GM12875 (cell line): ENCODE data around the gene DEXI.
A peak's percentile ranks its signal among the peaks of the same experiment; 100 is the strongest.

Experiments
- H3K4me3 ChIP-seq: one replicate; pipeline ENCODE4 v1.5.1; 2011; ENCODE audit warnings: low read depth, low read length, control low read depth
- CTCF ChIP-seq: IDR thresholded peaks from 2 replicates; pipeline ENCODE4 v1.5.1; 2011; ENCODE audit warnings: low read depth, mild to moderate bottlenecking, control low read depth, inconsistent platforms, low read length, moderate library complexity, borderline replicate concordance; ENCODE audit not compliant: insufficient read depth

Gene DEXI

GRCh38 chr16:10961231-10961630 lies 19.0 kb upstream of the DEXI start:
- TF ChIP-seq CTCF = no peak
- H3K4me3 ChIP-seq = no peak overlapping the region

DNA sequence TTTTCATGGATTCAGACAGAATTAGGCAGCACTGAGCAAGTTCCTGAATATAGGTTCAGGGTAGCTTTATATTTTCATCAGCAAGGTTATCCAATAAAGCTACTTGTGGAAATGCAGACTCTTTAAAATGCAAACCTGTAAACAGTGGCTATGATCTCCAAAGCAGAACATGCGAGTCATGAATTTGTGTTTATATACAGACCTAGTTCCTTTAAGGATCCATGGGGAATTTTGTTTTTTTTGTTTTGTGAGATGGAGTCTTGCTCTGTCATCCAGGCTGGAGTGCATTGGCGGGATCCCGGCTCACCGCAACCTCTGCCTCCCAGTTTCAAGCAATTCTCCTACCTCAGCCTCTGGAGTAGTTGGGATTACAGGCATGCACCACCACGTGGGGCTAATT lies 16.9 kb upstream of the DEXI start:
- no peak overlapping the region for H3K4me3 ChIP-seq
- TF ChIP-seq CTCF = no peak

GRCh38 chr16:10957771-10958482 lies 15.7 kb upstream of the DEXI start:
- no peak overlapping the region for H3K4me3 ChIP-seq
- TF ChIP-seq CTCF = no peak

DNA sequence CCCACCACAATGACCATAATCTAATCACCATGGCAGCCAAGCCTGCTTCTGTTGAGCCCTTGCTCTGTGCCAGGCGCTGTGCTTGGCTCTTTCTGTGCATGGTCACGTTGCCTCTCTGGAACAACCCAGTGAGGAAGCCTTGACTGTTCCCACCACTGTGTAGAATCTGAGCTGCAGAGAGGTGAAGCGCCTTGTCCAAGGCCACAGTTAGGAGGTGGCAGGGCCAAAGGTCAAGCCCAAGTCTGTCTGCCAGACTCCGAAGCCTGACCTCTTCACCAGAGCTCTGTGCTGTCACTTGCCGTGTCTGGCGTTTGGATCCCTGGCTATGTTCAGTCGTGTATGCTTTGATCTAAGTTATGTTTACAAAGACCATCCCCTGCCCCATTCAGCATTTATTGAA lies 12.6 kb upstream of the DEXI start:
- no peak overlapping the region for H3K4me3 ChIP-seq
- TF ChIP-seq CTCF = no peak

DNA sequence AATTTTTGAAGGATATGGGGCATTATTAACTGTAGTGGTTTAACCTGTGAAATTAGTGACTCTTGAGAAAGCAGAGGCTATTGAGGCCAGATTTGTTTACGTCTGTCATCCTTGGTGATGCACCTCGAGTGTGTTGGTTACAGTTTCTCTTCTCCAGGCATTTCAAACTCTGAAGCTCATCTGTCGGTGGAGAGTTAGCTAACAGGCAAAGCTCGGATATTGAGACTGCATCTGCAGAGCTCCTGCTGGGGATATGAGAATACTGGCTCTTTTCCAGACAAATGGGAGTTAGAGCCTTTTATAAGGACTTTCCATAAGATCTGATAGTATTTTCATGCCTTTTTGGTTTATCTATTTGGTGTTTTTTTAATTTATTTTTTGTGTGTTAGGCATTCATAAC lies 8.8 kb upstream of the DEXI start:
- TF ChIP-seq CTCF = no peak
- no peak overlapping the region for H3K4me3 ChIP-seq

- no peak overlapping the region for H3K4me3 ChIP-seq
- TF ChIP-seq CTCF = no peak
These were observed 8.1 kb upstream of the DEXI start for GRCh38 chr16:10950393-10950792.

DNA sequence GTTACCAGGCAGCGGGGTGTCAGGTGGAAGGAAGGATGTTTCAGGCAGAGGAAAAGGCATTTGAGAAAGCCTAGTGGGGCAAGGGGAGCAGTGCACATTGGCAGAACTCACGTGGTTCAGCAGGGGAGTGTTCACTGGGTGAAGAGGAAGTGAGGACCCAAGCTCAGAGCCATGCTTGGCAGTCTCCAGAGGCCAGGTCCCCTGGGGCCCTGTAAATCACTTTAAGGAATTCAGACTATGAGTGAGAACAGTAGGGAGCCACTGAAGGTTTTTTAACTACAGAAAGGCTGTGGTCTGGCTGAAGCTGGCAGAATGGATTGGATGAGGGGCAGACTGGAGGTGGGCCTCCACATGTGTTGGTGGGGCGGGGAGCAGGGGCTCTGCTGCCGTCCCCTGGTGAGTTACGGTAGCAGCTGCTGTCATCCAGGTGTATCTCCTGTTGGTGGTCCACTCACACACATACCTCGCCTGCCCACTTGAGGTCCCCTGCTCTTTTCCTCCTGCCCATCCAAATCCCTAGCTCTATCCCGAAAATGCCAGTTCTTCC lies 7.2 kb upstream of the DEXI start:
- peak; percentile 47; the same call in 1 of the 2 replicates for TF ChIP-seq CTCF

More for the DNA sequence above, 7.2 kb upstream of the DEXI start:
- H3K4me3 ChIP-seq = no peak overlapping the region
